Activated CD4-positive, alpha-beta T cell treated with anti-CD3 and anti-CD28 coated beads, Interleukin-2, Interleukin-4, amounts not matched to agents 100 ng/mL and 50 ng/mL, durations not matched to agents 16 hours and 8 hours (primary cell): ENCODE measurements around the gene SIAH1.
"Not testable (repeated sequence)": the region's sequence is repeated elsewhere in the genome, so short reads cannot be mapped to it uniquely, and the experiment has no call there.

Experiments
- DNase-seq: peaks from one replicate; pipeline ENCODE4 v3.0.0-alpha.2; 2020; ENCODE audit warnings: low spot score

SIAH1 gene

DNA sequence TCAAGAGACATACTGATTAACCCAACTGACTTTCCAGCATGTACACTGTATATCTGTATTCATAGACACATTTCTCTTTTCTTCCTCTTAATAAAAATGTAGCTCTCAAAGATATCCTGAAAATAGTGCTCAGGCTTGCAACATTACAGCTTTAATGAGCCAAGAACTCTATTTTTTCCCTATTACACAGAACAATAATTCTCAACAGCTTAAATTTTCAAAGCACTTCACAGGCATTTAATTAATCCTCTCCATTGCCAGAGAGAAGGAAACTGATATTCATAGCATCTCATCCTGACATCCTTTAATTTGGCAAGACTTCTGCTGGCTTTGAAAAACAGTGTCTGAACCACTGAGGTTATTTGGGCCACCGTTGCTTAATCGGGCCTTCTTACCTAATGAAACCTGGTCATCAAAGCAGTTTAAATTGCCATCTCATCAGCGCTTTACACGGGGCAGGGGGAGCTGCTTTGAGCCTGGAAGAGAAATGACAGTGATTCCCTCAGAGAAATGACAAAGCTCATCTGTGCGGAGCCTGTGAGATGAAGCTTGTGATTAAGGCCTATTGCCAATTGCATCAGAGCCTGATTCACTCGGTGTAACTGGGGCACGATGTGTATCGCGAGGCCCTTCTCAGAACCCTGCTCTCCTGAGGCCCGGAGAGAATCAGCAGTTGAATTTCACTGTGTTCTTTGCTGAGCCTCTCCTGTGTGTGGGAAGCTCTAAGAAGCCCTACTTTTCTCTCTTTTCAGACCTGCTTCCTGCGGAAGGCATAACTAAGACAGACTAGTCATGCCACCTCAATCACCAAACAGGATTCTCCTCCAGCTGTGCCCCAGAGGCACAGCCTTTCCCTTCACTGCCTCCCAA is 8.5 kb upstream of the SIAH1 start:
- no peak for DNase-seq

DNA sequence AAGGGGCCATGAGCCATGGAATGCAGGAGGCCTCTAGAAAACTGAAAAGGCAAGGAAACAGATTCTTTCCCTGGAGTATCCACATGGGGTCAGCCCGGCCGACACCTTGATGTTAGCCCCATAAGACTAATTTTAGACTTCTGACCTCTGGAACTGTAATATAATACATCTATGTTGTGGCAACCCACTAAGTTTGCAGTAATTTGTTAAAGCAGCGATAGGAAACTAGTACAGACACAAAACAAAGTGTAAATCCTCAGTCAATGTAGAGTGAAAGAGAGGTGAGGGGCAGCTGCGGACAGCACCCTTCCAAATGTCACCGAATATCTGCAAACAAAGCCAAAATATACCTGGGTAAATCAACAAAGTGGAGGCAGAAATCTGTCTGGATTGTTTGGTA is 7.2 kb upstream of the SIAH1 start:
- no peak for DNase-seq

DNA sequence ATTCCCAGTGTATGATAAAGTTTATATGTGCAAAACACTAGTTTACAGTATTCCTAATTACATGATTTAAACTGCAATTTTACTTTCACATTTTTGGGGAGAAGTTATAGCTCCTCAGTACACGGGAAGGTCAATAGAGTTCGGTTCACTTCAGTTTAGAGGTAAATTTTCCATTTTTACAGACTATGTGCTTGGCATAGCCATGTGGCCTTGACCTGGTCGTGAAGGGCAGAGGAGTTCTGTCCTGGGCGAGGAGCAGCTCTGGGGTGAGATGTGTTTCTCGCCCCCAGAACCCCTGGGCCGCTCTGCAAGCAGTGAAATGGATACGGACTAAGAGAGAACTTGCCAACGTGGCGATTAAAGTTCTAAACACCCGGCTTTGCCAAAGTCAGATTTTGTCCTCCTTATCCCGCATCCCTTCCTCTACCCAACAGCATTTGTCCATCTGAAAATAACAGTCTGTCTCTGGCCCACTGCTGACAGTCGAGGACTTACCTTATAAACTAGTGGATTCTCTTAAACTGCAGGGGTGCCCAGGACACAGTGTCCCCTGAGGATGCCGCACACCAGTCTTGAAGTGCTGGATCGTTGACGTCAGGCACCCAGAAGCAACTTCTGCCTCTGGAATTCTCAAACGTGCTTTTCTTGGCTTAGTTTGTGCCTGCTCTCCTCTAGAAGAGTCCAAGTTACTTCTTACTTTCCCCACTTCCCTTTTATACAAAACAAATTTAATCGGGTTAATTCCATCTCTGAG is 1.5 kb upstream of the SIAH1 start:
- no peak for DNase-seq

DNA sequence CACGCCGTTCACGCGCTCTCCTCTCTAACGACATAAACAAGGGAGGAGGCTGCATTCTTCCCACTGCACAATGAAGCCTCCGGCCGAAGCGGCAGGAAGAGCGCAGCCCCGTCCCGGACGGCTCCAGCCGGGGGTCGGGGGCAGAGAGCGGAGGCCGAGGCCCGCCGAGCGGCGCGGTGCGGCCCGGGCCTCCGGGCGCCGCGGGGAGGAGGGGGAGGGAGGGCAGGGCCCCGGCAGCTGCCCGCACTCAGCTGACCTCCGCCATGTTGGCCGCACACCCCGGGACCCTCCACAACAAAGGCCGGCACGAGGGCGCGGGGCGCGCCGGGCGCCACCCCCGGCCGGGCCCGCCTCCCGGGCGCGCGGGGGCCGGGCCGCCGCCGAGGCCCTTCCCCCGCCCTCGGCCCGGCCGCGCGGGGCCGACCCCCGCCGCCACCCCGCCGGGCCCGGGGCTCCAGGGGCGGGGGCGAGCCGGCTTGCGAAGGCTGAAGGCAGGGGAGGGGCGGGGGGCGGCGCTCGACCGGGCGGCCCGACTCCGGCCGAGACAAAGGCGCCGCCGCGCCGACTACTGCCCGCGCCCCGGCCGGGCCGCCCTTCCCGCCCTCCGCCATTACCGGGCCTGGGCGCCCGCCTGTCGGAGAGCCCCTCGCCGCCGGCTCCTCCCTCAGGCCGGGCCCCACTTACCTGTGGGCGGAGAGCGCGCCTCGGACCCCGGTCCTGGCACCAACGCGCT is 527 bp downstream of the SIAH1 start:
- DNase-seq, result no peak

DNA sequence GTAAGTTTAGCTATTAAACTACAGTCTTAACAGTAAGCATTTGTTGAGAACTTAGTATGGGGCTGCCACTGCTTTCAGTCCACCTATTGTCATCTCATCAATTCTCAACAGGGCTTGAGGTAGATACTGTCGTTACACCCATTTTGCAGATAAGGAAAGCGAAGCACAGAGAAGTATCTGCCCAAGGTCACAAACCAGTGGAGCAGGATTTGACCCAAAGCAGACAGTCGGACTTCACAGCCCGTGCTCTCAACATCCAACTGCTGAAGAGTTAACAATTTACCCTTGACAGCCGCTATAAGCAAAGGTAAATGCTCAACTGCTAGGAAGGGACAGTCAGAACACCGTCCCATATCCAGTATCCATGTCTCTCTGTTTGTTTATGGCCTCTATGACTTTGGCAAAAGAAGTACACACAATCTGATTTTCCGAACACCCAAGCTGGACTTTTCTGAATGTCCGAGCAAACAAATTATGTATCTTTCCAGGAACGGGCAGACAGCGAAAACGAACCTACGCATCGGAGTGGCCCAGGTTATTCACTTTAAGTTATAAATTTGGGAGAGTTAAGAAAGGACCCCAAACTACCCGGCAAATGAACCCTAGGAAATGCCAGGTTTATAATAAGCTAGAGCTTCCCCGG is 1.2 kb downstream of the SIAH1 start:
- peak; percentile 22 for DNase-seq

DNA sequence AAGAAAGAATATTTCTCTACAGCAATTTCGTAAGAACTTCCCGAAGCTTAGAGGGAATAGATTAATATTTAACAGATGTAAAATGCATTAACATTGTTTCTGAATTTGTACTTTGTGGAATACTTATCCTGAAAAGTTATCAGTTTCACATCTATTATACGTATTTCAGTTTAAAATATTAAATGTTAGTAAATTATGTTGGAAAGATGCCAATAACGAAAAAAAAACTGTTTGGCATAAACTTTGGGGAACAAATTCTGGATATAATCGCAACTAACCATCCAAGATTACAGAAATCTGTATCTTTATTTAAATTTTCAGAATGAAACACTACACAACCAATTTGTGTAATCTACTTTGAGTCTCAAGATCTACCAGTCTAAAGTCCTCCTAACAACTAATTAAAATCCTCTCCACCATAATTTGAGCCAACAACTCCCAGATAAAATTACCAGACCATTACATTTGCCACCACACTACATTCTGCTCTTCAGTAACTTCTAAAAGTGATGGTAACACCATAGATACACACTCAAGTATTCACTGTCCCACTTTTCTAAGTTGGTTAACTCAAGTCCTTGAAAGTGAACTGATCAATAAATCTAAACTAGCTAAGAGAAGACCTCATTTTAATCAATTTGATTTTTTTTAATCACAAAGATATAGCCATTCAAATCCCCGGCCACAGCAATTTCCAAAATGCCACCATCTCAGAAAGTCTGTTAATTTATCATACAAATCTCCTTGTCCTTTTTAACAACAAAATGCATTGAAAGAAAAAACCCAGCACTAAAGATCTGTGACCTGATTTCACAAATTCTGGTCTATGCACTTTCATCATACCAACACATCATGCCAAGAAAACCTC is 2.0 kb downstream of the SIAH1 start:
- no peak for DNase-seq

DNA sequence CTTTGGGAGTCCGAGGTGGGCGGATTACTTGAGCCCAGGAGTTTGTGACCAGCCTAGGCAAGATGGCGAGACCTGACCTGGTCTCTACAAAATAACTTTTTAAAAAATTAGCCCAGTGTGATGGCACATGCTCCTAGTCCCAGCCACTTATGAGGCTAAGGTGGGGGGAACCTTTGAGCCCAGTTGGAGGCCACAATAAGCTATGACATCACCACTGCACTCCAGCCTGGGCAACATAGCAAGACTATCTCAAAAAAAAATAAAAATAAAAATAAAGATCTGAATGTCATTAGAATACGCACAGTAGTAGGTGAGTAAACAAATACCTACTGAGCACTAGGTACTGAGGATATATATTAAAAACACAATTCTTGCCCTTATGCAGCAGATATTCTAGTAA is 3.1 kb downstream of the SIAH1 start:
- no peak for DNase-seq

DNA sequence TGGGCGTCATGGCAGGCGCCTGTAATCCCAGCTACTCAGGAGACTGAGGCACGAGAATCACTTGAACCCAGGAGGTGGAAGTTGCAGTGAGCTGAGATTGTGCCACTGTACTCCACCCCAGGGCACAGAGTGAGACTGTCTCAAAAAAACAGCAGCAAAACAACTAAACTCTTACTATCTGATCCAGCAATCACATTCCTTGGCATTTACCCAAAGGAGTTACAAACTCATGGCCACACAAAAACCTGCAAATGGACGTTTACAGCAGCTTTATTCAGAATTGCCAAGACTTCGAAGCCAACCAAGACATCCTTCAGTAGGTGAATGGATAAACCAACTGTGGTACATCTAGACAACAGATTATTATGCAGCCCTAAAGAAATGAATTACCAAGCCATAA is 4.0 kb downstream of the SIAH1 start:
- DNase-seq, result no peak

DNA sequence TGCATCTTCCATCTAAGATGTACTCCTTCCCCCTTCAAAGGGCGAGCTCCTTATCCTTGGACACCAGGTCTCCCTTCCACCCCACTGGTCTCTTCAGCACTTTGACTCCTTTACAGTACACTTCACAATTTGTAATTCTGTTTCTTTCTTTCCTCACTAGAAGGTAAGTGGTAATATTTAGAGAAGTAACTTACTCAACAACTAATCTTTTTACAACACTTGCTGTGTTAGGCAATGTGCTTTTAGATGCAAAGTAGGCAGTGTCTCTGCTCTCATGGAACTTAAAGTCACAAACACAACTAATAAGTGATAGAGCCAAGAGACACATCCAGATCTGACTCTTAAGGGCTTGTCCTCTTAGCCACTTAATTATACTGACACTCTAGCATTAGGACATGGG is 6.4 kb downstream of the SIAH1 start:
- no peak for DNase-seq

DNA sequence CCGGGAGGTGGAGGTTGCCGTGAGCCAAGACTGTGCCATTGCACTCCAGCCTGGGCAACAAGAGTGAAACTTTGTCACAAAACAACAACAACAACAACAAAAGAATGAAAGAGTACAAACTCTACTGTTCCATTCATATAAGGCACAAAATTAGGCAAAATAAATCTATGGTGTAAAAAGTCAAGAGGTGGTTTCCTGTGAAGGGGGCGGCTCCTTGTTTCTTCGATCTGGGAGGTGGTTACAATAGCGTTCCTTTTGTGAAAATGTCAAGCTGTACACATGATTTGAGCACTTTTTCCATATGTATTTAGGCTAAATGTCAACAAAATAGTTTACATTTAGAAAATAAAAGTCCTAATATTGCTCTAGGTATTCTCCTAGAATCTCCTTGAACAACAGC is 6.9 kb downstream of the SIAH1 start:
- DNase-seq, result no peak

DNA sequence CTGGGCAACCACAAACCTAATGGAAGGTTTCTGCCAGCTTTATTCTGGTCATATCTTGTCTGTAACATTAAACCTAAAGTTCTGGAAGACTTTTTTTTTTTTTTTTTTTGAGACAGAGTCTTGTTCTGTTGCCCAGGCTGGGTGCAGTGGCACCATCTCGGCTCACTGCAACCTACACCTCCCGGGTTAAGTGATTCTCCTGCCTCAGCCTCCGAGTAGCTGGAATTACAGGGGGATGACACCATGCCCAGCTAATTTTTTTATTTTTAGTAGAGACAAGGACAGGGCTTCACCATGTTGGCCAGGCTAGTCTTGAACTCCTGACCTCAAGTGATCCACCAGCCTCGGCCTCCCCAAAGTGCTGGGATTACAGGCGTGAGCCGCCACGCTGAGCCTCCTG is 7.9 kb downstream of the SIAH1 start:
- DNase-seq, result not testable (repeated sequence)

DNA sequence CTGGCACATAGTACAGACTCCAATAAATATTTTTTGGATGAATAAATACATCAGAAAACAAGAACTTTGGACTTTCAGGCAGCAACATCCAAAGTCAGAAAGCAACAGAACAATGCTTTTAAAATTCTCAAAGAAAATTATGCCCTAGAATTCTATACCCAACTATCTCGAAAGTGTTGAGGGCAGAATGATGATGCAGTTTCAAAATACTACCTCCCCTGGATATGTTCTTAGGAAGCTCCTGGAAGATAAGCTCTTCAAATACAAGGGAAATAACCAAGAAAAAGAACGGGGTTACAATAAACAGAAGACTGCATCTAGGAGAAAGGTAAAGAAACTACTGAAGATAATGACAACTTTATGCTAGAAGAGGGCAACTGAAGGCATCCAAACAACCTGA is 11.0 kb downstream of the SIAH1 start:
- no peak for DNase-seq

DNA sequence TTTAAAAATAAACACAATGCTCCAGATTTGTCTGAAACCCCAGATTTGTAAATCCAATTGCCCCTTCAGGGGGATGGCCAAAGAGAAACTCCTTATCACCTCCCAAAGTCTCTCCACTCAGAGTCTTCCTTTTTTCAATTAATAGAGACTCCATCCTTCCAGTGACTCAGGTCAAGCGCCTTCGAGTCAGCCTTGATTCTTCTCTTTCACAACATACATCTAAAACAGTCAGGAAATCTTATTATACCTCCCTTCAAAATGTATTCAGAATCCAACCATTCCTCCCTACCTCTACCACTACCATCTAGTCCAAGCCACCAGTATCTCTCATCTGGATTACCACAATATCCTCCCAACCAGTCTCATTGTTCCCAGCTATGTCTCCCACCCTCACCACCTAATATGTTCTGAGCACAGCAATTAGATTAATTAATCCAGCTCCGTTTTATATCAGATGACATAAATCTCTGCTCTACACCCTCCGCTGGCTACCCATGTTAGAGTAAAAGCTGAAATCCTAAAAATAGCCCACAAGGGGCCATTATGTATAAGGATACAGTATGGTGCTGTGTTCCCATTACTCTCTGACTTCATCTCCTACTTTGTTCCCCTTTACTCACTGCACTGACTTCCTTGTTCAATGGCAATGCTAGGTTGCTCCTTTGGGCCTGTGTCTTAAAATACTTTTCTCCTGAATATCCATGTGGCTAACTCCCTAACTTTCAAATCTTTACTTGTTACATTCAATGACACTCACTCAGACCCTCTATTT is 11.8 kb downstream of the SIAH1 start:
- no peak for DNase-seq

DNA sequence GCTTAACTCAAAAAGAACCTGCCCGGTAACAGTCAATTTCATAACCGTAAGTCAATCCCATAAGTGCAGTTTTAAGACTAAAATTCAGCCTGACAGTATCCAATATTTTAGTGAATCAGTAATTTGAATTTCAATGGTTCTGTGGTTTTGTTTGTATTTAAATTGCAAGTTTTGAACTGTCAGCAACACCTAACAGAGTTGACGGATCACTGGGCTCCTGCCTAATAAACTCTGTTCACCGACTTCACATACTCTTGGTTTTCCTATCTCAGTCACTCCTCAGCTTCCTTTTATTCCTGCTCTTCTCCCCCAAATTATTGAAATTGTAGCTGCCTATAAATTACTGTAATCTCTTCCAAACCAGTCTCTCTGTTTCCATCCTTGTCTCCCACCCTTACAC is 12.5 kb downstream of the SIAH1 start:
- no peak for DNase-seq

DNA sequence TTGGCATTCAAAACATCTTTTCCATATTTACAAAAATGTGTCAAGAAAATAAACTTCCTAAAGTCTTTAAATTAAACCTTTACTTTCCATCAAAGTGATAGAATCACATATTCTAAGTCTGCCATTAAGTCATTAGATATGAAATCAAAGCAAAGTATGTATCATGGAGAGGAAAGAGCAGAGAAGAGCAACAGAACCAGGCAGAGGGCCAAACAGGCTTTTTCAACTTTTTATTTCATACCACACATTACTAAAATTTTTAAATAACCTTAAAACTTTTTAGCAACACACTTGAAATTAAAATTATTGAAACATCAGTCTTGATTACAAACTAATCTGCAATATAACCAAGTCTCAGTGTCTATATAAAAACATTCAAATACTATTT is 13.8 kb downstream of the SIAH1 start:
- DNase-seq, result no peak

DNA sequence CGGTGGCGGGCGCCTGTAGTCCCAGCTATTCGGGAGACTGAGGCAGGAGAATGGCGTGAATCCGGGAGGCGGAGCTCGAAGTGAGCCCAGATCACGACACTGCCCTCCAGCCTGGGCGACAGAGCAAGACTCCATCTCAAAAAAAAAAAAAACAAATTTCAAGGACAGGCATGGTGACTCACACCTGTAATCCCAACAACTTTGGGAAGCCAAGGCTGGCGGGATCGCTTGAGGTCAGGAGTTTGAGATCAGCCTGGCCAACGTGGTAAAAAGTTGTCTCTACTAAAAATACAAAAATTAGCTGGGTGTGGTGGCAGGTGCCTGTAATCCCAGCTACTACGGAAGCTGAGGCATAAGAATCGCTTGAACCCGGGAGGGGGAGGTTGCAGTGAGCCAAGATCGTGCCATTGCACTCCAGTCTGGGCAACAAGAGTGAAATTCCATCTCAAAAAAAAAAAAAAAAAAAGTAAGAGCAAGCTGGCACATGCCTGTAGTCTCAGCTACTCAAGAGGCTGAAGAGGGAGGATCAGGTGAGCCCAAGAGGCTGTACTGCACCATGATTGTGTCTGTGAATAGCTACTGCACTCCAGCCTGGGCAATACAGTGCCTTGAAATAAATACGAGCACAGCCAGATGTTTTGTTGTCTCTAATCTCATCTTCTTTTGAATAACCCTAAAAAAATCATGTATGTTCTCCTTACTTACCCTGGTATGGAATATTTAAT is 14.4 kb downstream of the SIAH1 start:
- not testable (repeated sequence) for DNase-seq

DNA sequence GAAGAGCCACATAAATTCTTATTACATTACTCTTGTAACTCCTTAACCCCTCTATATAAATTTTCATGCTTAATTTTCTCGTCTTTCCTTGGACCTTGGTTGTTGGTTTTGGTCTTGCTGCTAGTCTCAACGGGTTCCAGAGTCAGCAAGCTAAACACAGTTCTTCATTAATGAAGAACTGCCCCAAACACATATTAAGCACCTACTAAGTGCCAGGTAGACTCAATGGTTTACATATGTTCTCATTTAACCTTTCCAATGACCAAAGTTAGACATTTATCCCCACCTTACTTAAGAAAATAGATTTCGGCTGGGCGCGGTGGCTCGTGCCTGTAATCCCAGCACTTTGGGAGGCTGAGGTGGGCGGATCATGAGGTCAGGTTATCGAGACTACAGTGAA is 15.0 kb downstream of the SIAH1 start:
- DNase-seq, result no peak

DNA sequence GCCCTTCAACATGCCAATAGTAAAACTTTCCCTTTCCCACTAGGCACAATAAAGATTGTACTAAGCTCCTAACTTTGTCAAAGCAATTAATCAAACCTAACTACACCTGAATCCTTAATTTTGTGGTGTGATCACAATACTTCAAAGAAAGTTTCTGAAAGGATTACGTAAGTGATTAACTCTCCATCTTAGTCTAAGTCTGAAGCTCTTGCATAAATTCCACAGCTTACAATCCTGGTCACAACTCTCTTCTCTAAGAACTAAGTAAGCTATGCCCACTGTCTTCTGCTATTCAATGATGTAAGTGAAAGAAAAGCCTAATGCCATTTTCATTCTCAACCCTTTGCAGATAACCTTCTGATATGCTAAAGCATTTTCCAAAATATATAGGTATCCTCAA is 15.4 kb downstream of the SIAH1 start:
- no peak for DNase-seq

DNA sequence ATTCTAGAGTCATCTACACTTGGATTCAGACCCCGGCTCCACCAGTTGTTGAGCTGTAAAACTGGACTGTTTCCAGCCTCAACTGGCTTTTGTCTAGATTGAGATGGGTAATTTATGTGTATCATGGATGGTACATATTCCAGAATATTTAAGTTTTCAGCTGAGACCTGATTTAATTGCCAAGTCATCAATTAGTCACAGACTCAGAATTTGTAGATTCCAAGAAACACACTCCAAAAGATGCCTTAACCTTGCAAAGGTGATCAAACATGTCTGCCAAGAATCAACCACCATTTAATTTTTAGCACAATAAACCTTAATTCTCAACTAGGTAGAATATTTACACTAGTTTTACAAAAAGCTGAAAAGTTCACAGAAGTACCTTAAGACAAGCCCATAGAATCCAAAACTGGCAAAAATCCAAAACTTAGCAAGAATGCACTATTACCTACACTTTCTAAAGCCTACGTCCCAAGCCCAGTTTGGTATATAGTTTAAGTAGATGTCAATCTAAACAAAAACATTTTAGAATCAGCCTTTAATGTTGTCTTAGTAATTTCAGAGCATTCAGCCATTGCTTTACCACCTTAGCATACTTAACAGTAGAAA is 17.7 kb downstream of the SIAH1 start:
- DNase-seq, result no peak
